Duodenal mucosa (tissue), 2 donors: ENCODE results near the gene ANXA5.

Experiments used
- H3K27ac ChIP-seq: one replicate; pipeline ENCODE4 v1.7.0; 2013; ENCODE audit warnings: low read depth, low read length
- H3K27me3 ChIP-seq, 2 donors: one replicate each; pipeline ENCODE4 v1.7.0; 2013; ENCODE audit warnings: low read length in 2 of 2, control low read depth in 1 of 2; ENCODE audit not compliant: insufficient read depth in 2 of 2, control insufficient read depth in 1 of 2
- H3K36me3 ChIP-seq, 2 donors: one replicate each; pipeline ENCODE4 v1.7.0; 2013; ENCODE audit warnings: low read length in 2 of 2, control low read depth in 1 of 2; ENCODE audit not compliant: insufficient read depth in 2 of 2, control insufficient read depth in 1 of 2
- H3K4me1 ChIP-seq, 2 donors: one replicate each; pipeline ENCODE4 v1.7.0; 2013; ENCODE audit warnings: low read length in 2 of 2, control low read depth in 1 of 2; ENCODE audit not compliant: insufficient read depth in 2 of 2, control insufficient read depth in 1 of 2
- H3K4me3 ChIP-seq, 2 donors: one replicate each; pipeline ENCODE4 v1.7.0; 2013; ENCODE audit warnings: low read length in 2 of 2, low read depth in 1 of 2
- H3K9ac ChIP-seq, 2 donors: one replicate each; pipeline ENCODE4 v1.7.0; 2013; ENCODE audit warnings: low read length in 2 of 2, low read depth in 1 of 2
- H3K9me3 ChIP-seq, 2 donors: one replicate each; pipeline ENCODE4 v1.7.0; 2013; ENCODE audit warnings: low read length in 2 of 2, control low read depth in 1 of 2; ENCODE audit not compliant: control insufficient read depth in 1 of 2

The ANXA5 gene

DNA sequence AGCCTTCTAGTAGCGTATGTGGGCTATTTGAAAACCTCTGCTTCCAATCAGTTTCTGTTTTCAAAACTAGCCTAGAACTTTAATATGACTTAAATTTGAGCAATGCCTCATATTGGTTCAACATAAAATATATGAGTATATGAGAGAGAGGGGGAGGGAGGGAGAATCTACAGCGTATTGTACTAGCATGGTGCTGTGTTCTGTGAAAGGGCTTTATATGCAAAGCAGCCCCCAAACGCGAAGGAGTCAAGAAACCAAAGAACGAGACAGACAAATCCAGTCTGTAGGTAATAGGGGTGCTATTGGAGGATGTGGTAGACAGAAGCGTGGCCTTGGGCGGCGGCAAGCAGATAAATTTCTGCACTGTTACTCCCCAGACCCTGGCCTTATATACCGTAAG, 784 bp upstream of the ANXA5 start:
- peak overlapping the region; percentile 87 to 94 for H3K4me3 ChIP-seq
- no peaks in the 10 kb centered on the region for H3K27me3 ChIP-seq
- no peaks in the 10 kb centered on the region for H3K9me3 ChIP-seq
- peaks cover 16 to 17% of the 10 kb centered on the region in 2 donors for H3K4me1 ChIP-seq
- H3K36me3 ChIP-seq, result no peaks in the 10 kb centered on the region
- peak overlapping the region; percentile 85 for H3K27ac ChIP-seq
- peak overlapping the region; percentile 83 to 91 for H3K9ac ChIP-seq

DNA sequence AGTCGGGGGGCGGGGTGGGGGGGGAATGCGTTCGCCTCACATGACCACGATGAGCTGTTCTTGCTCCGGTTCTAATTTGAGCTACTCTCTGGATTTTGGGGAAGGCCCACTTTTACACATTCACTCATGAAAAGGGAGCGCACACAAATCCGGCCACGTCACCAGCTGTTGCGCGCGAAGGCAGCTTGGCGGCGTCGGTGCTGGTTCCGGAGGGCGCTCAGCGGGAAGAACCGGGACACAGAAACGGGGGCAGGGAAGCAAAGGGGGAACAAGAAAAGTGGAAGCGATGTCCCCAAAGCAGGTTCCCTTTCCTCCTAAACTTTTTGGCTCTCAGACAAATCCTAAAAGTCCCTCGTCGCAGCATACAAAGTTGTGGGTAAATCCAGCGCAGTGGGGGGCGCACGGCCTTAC, 605 bp downstream of the ANXA5 start:
- peak overlapping the region; percentile 94 for H3K27ac ChIP-seq
- peaks cover 28% of the 10 kb centered on the region in 2 donors for H3K4me1 ChIP-seq
- peak overlapping the region; percentile 86 to 92 for H3K9ac ChIP-seq
- H3K27me3 ChIP-seq, result no peaks in the 10 kb centered on the region
- peak overlapping the region; percentile 95 to 98 for H3K4me3 ChIP-seq
- no peaks in the 10 kb centered on the region for H3K9me3 ChIP-seq
- no peaks in the 10 kb centered on the region for H3K36me3 ChIP-seq

DNA sequence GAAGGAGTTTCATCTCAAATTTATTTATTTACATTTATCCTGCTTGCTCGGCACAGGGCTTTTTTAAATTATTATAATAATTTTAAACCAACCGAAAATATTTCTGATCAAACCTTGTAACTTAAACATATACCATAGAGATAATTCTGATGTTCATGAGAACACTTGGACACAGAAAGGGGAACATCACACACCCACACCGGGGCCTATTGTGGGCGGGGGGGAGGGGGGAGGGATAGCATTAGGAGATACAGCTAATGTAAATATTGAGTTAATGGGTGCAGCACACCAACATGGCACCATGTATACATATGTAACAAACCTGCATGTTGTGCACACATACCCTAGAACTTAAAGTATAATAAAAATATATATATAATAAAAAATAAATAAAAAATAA, 2.9 kb downstream of the ANXA5 start:
- Histone ChIP-seq H3K27me3 (no peaks in the 10 kb centered on the region), H3K27ac (no peak overlapping the region), H3K9me3 (no peaks in the 10 kb centered on the region), H3K4me3 (no peak overlapping the region), H3K9ac (no peak overlapping the region), H3K36me3 (no peaks in the 10 kb centered on the region), H3K4me1 (peaks cover 43 to 47% of the 10 kb centered on the region in 2 donors)

DNA sequence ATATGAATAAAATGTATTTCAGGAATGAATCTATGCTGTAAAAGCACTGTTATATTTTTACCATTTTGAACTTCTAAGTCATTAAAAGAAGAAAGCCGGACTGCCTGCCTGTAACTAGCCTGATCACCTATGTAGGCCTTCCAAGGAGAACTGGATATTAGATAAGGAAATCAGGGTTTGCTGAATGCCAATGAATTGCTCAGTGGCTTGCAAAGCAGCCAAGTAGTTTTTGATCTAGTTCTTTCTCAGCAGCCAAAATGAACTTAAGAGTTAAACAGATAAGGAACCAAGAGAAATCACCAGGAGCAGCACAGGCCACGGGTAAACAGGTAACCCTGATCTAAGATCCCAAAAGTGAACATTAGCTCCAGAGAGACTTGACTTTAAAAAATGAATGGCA, 3.3 kb downstream of the ANXA5 start:
- Histone ChIP-seq H3K9ac (no peak overlapping the region), H3K27ac (no peak overlapping the region), H3K4me3 (no peak overlapping the region), H3K4me1 (peaks cover 43 to 51% of the 10 kb centered on the region in 2 donors), H3K27me3 (no peaks in the 10 kb centered on the region), H3K36me3 (no peaks in the 10 kb centered on the region), H3K9me3 (no peaks in the 10 kb centered on the region)

DNA sequence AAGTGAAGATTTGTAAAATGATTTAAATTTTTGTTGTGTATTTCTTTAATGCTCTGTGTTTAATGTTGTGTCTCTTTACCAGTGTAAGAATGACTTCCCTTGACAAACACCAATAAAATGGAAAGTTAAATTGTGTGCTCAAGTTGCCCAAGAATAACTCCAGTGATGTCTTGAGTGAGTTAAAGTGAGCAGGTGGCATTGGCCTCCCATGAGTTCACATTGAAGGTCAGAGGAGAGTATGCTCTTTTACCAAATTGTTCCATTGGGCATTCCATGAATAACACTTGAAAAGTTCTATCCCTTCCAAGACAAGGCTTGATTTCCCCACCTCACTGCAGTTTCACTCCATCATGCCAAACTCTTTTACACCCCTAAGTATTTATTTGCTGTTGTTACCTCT, 4.5 kb downstream of the ANXA5 start:
- no peaks in the 10 kb centered on the region for H3K9me3 ChIP-seq
- H3K4me3 ChIP-seq, result no peak overlapping the region
- peaks cover 0 to 4% of the 10 kb centered on the region in 2 donors for H3K36me3 ChIP-seq
- no peaks in the 10 kb centered on the region for H3K27me3 ChIP-seq
- H3K27ac ChIP-seq, result no peak overlapping the region
- no peak overlapping the region for H3K9ac ChIP-seq
- H3K4me1 ChIP-seq, result peaks cover 48 to 49% of the 10 kb centered on the region in 2 donors

DNA sequence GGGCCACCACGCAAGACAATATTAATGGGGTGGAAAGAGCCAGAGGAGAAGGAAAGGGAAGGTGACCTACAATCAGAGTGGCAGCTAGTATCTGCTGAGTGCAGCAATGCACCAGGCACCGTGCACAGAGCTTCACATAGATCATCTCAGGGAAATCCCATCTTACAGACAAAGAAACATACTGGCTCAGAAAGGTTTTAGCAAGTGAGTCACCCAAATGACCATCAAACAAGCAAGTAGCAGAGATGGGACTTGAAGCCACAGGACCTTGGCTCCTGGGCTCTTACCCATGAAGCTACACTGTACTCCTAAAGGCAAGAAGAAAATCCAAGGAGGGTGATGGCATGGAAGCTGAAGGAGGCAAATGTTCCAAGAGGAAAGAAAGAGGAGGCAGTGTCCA, 6.8 kb downstream of the ANXA5 start:
- no peak overlapping the region for H3K4me3 ChIP-seq
- peaks cover 49 to 50% of the 10 kb centered on the region in 2 donors for H3K4me1 ChIP-seq
- no peaks in the 10 kb centered on the region for H3K27me3 ChIP-seq
- H3K27ac ChIP-seq, result no peak overlapping the region
- H3K9me3 ChIP-seq, result no peaks in the 10 kb centered on the region
- peaks cover 7 to 21% of the 10 kb centered on the region in 2 donors for H3K36me3 ChIP-seq
- H3K9ac ChIP-seq, result peak overlapping the region in 1 of 2 donors; percentile 11

DNA sequence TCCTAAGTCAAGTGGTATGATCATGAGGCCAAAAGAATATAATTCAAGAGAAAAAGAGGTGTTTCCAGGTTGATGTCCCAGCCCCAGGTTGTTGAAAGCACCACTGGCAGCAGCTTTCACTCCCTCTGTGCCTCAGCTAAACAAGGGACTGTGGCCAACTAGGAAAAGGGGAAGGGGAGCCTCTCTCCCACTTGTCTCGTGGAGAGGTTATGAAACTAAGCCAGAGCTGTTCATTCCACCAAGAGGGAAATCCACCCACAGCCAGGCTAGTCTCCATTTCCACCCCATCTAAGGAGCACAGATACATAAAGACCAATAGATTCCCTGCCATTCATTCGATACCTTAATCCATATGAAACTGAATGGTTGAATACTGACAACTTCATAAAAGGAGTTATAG, 8.1 kb downstream of the ANXA5 start:
- Histone ChIP-seq H3K9me3 (no peaks in the 10 kb centered on the region), H3K27me3 (no peaks in the 10 kb centered on the region), H3K27ac (no peak overlapping the region), H3K36me3 (peaks cover 7 to 26% of the 10 kb centered on the region in 2 donors), H3K4me3 (no peak overlapping the region), H3K9ac (no peak overlapping the region), H3K4me1 (peaks cover 45% of the 10 kb centered on the region in 2 donors)

DNA sequence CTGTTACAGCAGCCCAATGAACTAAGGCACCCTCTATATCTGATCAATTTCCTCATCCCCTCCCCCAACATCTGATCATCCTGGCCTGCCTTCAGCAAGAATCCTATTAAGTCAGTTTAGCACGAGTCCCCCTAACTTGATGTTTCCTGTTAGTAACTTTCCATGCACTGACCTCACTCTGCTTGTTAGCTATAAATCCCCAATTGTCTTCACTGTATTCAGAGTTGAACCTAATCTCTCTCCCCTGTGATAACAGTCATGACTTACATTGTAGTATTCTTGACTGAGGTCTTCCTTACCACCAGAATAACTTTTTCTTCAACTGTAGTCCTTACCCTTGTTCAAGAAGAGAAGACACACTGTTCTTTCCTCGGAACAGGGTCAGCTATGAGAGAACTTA, 8.5 kb downstream of the ANXA5 start:
- Histone ChIP-seq H3K36me3 (peaks cover 7 to 26% of the 10 kb centered on the region in 2 donors), H3K9me3 (no peaks in the 10 kb centered on the region), H3K9ac (no peak overlapping the region), H3K27me3 (no peaks in the 10 kb centered on the region), H3K27ac (no peak overlapping the region), H3K4me3 (no peak overlapping the region), H3K4me1 (peaks cover 42% of the 10 kb centered on the region in 2 donors)

DNA sequence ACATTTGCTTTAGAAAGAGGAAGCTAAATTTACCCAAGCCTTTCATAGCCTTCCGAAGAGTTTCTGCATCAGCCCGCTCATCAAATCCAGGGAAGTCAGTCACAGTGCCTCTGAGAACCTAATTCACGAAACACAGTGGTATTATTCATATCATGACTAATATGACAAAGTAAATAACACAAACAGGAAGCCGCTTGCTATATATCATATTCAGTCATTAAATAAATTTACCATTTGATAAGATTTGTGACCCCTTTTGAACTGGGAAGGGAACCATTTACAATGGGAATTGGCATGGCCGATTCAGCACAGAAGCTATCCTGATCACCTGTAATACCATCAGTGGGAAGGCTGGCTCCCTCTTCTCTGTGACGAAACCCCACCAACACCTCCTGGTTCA, 10.5 kb downstream of the ANXA5 start:
- Histone ChIP-seq H3K4me1 (peaks cover 27 to 29% of the 10 kb centered on the region in 2 donors), H3K27me3 (no peaks in the 10 kb centered on the region), H3K9ac (no peak overlapping the region), H3K36me3 (peaks cover 10 to 37% of the 10 kb centered on the region in 2 donors), H3K27ac (no peak overlapping the region), H3K4me3 (no peak overlapping the region), H3K9me3 (no peaks in the 10 kb centered on the region)

DNA sequence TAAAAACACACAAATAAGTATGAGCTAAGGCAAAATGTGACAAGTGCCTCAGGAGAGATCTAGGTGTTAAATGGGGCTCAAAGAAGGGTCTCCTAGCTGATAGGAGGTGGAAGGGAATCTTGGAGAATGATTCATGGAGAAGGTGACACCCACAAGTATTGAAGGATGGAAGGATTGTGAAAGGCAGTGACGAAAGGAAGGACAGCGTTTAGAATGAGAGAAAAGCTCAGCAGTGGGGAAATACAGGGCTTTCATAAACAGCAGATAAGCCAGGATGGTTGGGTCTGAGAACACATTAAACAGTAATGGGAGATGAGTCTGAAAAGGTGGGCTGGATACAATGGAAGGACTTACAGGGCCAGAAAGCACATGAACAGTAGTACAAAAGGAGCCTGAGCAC, 11.5 kb downstream of the ANXA5 start:
- Histone ChIP-seq H3K4me1 (peaks cover 21% of the 10 kb centered on the region in 2 donors), H3K9ac (no peak overlapping the region), H3K27ac (no peak overlapping the region), H3K9me3 (no peaks in the 10 kb centered on the region), H3K36me3 (peaks cover 20 to 46% of the 10 kb centered on the region in 2 donors), H3K27me3 (no peaks in the 10 kb centered on the region), H3K4me3 (no peak overlapping the region)

DNA sequence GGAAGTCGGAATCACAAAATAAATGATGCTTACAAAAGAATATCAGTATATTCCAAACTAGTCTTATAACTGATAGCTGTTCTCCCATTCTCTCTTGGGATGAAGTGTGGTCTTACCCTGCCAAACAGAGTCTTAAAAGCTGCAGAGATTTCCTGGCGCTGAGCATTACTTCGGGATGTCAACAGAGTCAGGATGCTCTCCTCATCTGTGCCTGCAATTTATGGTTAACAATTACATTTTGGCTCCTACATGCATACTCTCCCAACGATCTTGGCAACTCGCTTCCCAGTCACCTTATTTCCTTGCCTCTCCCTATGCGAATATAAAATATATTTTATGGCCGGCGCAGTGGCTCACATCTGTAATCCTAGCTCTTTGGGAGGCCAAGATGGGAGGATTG, 12.2 kb downstream of the ANXA5 start:
- Histone ChIP-seq H3K36me3 (peaks cover 25 to 52% of the 10 kb centered on the region in 2 donors), H3K4me1 (peaks cover 14% of the 10 kb centered on the region in 2 donors), H3K4me3 (no peak overlapping the region), H3K27ac (no peak overlapping the region), H3K27me3 (no peaks in the 10 kb centered on the region), H3K9me3 (no peaks in the 10 kb centered on the region), H3K9ac (no peak overlapping the region)
